OCI-M2 (cell line): ENCODE measurements around the gene PRKCA.
"Not testable (repeated sequence)": the region's sequence is repeated elsewhere in the genome, so short reads cannot be mapped to it uniquely, and the experiment has no call there.

Source experiments
- DNase-seq: peaks from one replicate; lab custom pipeline; 2025; ENCODE audit not compliant: unreplicated experiment; lab: John Stamatoyannopoulos, UW

The PRKCA gene

DNA sequence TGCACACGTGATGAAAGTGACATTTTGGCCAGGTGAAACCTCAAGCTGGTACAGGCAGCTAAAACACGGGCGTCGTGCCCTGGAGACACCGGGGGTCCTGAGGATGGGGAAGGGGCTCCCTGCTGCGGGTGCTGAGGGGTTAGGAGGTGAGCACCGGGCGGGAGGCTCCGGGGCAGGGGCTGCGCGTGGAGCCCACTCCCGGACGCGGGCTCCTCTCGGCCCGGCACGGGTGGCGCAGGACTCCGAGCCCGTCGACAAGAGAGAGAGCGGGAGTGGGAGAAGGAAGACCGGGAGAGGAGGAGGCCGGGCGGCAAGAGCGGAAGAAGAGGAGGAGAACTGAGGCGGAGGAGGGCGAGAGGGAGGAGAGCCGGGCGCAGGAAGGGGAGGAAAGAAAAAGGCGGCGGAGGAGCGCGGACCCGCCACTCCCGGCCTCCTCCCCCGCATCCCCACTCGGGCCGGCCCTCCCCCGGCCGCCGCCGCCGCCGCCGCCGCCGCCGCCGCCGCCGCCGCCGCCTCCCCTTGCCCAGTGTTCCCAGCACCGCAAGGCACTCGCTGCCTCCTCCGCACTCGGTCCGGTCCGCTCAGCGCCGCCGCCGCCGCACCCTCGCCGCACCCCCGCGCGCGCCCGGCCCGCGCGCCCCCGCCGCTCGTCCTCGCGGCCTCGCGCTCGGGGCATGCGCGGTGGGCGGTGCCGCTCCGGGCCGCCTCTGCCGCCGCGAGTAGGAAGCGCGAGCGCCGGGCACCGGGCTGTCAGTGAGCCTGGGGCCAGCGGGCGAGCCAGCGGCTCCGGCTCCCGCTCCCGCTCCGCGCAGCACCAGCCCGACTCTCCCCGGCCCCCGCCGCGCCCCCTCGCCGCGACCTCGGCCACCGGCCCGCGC is at the start of gene PRKCA:
PRKCA (plus strand) TSS at position 750 of the 878 bp plus-strand sequence.
- DNase-seq, result no peak

DNA sequence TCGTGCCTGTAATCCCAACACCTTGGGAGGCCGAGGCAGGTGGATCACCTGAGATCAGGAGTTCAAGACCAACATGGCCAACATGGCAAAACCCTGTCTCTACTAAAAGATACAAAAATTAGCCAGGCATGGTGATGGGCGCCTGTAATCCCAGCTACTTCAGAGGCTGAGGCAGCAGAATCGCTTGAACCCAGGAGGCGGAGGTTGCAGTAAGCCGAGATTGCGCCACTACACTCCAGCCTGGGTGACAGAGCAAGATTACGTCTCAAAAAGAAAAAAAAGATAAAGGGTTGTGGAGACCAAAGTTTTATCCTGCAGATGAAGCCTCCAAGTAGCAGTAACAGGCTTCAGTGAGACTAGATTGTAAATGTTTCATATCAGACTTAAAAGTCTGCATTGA is 49.0 kb upstream of the PRKCA start:
- not testable (repeated sequence) for DNase-seq

DNA sequence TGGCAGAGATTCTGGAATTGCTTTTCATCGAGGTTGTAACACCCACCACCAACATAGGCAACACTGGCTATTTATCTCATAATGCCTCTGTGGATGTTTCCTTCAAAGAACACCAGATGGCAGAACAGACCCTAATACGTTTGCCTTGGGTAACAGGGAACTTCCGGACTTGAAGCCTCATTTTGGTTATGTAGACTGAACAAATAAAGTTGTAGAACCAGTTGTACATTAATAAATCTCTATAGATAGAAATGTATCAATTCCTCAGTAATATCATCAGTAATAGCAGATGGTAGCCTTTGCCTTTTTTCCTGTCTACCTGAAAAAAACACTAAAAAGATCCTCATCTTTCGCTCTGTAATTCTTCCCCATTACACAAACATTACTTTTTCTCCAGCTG is 47.3 kb upstream of the PRKCA start:
- DNase-seq, result no peak

DNA sequence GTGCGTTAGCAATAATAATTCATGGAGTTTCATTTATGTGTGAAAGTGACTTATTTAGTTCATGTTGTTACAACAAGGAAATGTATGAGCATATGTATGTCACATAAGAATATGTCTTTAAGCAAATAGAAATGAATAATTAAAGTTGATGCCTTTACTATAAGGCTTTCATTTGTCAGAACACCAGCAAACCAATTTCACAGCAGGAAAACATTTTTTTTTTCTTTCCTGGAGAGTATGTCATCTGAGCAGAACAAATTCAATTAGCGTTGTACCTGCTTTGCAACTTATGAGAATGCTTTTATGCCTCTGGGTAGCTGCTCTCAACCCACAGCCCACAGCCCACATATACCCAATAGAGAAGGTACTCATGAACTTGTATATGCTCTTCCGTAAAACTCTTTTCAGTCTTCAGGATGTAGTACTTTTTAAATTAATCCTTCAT is 46.9 kb upstream of the PRKCA start:
- DNase-seq, result no peak

DNA sequence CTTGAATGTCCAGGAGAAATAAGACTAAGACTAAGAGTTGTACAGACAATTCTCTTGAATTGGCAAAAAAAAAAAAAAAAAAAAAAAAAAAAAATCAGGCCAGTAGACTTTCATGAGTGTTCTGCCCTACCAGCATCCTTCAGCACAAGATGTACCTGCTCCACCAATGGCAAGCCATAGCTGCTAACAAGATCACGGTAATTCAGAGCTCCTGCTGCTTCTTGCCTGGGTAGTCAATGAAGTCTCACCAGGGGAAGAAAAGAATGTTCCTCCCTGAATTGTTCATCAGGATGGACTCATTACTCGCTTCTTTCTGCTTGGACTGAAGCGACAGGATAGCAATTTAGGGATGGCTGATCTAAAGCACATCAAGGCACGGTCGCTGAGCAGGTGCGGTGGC is 42.1 kb upstream of the PRKCA start:
- DNase-seq, result no peak

DNA sequence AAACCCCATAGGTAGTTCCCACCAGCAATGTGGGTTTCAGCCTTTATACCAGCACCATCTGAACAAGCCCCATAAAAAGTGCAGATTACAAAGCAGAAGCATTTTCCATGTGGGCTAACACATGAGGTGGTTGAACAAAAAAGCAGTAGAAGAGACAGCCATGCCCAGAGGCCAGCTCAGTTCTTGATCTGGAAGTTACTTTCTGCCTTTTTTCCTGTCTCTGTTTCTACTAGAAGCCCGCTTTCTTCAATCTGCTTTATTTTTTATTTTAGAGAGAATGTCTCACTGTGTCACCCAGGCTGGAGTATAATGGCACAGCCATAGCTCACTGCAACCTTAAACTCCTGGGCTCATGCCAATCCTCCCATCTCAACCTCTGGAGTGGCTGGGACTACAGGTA is 41.7 kb upstream of the PRKCA start:
- no peak for DNase-seq

DNA sequence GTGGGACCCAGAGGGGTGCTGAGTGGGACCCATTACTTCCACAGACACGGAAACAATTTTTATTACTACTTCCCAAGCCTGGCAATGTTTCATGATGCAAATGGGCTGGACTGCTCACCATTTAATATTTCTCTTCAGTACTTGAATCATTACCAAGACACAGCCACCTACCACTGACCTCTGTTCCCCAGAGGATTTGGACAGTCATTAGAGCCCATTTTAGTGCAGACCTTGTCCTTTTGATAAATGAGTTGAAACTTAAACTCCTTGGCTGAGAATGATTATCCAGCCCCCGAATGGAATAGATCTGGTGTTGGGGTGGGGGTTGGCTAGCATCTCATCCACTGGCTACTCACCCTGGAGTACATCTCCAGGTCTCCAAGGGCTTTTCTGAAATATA is 39.6 kb upstream of the PRKCA start:
- no peak for DNase-seq

GRCh38 chr17:66264696-66265095 is 37.7 kb upstream of the PRKCA start:
- no peak for DNase-seq

- DNase-seq, result no peak
Measured at GRCh38 chr17:66268247-66268927, 34.0 kb upstream of the PRKCA start.

DNA sequence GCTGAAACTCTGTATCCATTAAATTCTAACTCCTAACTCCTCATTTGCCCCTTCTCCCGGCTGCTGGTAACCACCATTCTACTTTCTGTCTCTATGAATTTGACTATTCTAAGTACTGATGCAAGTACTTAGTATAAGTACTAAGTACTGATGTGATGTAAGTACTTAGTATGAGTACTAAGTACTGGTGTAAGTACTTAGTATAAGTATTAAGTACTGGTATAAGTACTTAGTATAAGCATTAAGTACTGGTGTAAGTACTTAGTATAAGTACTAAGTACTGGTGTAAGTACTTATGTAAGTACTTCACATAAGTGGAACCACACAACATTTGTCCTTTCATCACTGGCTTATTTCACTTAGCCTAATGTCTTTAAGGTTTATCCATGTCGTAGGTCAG is 32.3 kb upstream of the PRKCA start:
- DNase-seq, result no peak

- no peak for DNase-seq
Measured at GRCh38 chr17:66271512-66271911, 30.9 kb upstream of the PRKCA start.

- DNase-seq, result no peak
Measured at GRCh38 chr17:66272811-66273585, 29.4 kb upstream of the PRKCA start.

DNA sequence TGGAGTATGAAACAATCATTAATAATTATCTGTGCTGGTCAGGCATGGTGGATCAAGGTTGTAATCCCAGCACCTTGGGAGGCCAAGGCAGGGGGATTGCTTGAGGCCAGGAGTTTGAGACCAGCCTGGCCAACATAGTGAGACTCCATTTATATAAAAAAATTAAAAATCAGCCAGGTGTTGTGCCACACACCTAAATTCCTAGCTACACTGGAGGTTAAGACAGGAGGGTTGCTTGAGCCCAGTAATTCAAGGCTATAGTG is 28.9 kb upstream of the PRKCA start:
- DNase-seq, result no peak

- DNase-seq, result no peak
Measured at GRCh38 chr17:66275651-66276050, 26.8 kb upstream of the PRKCA start.

DNA sequence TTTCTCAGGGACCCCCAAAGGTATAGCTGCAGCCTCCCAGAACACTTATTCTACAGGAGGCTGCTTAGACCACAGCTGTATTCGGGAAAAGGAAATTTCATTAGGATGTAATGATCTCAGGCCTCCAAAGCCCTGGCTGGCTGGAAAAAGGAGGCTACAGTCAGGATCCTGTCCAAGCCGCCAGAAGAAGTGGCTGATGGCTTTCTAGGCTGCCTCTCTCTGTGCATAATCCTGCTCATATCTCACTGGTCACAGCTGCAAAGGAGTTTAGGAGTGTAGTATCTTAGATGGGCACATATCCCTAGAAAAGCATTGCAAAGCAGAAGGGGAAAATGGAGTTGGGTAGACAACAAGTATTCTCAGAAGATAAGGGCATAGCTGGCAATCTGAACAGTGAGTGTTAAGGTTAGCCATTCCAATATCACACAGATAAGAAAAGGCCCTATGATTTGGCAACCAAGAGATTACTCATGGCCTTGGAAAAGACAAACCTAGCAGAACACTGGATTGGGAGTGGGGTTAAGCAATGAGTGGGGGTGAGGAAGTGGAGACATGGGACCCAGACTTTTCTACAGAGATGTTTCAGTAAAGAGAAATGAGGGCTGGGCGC is 26.0 kb upstream of the PRKCA start:
- no peak for DNase-seq

DNA sequence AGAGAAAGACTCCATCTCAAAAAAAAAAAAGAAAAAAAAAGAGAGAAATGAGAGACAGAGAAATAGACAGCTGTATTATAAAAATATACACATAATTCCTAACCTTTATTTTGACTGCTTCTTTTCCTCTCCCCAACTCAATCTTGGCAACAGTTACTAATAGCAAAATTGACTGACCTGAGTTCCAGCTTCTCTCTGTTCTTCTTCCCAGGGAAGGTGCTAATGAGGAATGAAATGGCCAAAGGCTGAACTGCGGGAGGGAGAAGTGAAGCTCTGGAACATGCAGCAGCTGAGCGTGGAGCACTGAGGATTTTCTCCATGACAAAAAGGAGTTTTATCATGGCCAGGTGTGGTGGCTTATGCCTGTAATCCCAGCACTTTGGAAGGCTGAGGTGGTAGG is 25.2 kb upstream of the PRKCA start:
- DNase-seq, result no peak

- no peak for DNase-seq
Measured at GRCh38 chr17:66281661-66282369, 20.6 kb upstream of the PRKCA start.

- DNase-seq, result no peak
Measured at GRCh38 chr17:66283296-66283934, 19.0 kb upstream of the PRKCA start.

GRCh38 chr17:66283971-66284370 is 18.4 kb upstream of the PRKCA start:
- no peak for DNase-seq

DNA sequence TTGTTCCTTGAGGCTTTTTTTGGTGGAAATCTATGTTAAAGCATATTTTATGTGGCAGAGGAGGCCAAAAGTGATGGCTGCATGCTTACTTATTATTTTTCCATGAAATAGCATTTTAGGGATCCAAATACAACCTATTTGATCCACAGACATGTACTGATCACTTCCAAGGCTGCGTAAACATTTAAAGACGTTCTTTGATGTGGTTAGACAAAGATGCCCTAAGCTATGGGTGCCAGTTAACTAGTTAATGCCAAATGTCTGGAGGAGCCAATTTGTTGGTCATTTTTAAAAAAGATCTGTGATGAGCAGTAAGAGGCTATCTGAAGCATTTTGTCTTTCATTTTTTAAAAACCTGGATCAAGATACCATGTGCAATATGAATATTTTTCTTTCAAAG is 17.3 kb upstream of the PRKCA start:
- no peak for DNase-seq
